Stimulated activated CD8-positive, alpha-beta memory T cell treated with anti-CD3 and anti-CD28 coated beads, Interleukin-15, amount 100 ng/mL, for 1 hour (primary cell): ENCODE results near the gene LRP5.

ENCODE experiments used
- DNase-seq: peaks from one replicate; pipeline ENCODE4 v3.0.0-alpha.2; 2020; ENCODE audit warnings: low read depth

The LRP5 gene

GRCh38 chr11:68309621-68310185 is 2.7 kb upstream of the LRP5 start:
- no peak for DNase-seq

GRCh38 chr11:68311160-68312116 is 953 bp upstream of the LRP5 start:
- DNase-seq, result no peak

- no peak for DNase-seq
These were observed 586 bp downstream of the LRP5 start for GRCh38 chr11:68312780-68313573.

- no peak for DNase-seq
These were observed 1.3 kb downstream of the LRP5 start for GRCh38 chr11:68313574-68314202.

GRCh38 chr11:68314203-68315170 is 2.1 kb downstream of the LRP5 start:
- DNase-seq, result no peak

- no peak for DNase-seq
These were observed 3.0 kb downstream of the LRP5 start for GRCh38 chr11:68315171-68315920.

- no peak for DNase-seq
These were observed 4.9 kb downstream of the LRP5 start for GRCh38 chr11:68317147-68317785.

GRCh38 chr11:68321293-68322051 is 9.1 kb downstream of the LRP5 start:
- no peak for DNase-seq

- DNase-seq, result no peak
These were observed 9.7 kb downstream of the LRP5 start for GRCh38 chr11:68322052-68322430.

- no peak for DNase-seq
These were observed 11.8 kb downstream of the LRP5 start for GRCh38 chr11:68324241-68324640.

GRCh38 chr11:68324695-68325094 is 12.3 kb downstream of the LRP5 start:
- DNase-seq, result no peak

GRCh38 chr11:68325183-68325906 is 13.0 kb downstream of the LRP5 start:
- DNase-seq, result no peak

- DNase-seq, result no peak
These were observed 13.5 kb downstream of the LRP5 start for GRCh38 chr11:68325907-68326220.

- DNase-seq, result no peak
These were observed 14.2 kb downstream of the LRP5 start for GRCh38 chr11:68326334-68327215.

- DNase-seq, result no peak
These were observed 15.4 kb downstream of the LRP5 start for GRCh38 chr11:68327586-68328370.

GRCh38 chr11:68328374-68329091 is 16.1 kb downstream of the LRP5 start:
- DNase-seq, result no peak
